Activated CD8-positive, alpha-beta T cell treated with anti-CD3 and anti-CD28 coated beads, Interleukin-2, amount 10 ng/mL, durations not matched to agents 7 days and 5 days (primary cell): ENCODE results near the gene DGKG. TPM values are rescaled to one million over a fixed set of nuclear protein-coding genes. Genes with fewer than 3 reads are reported as not detected.

ENCODE experiments used
- ATAC-seq: fragments of 150-1000 bp; cut with Tn5 transposase; one replicate; pipeline ENCODE4 v1.10.0; 2021; ENCODE audit warnings: moderate library complexity
- CTCF ChIA-PET: fragments of 350-600 bp; sonication (Branson Sonifier 250); formaldehyde crosslinking; loops from one replicate; lab custom pipeline; 2021; ENCODE audit warnings: antibody characterized with exemption; lab: Charles Lee
- POLR2A ChIA-PET: fragments of 350-600 bp; sonication (Branson Sonifier 250); formaldehyde crosslinking; loops from one replicate; lab custom pipeline; 2021; ENCODE audit warnings: antibody characterized with exemption; lab: Charles Lee
- DNase-seq: peaks from one replicate; pipeline ENCODE4 v3.0.0-alpha.2; 2020
- H3K27ac Mint-ChIP-seq: one replicate; pipeline ENCODE4 v1.8.0; 2021; ENCODE audit warnings: mild to moderate bottlenecking, mixed read lengths
- H3K27me3 Mint-ChIP-seq: one replicate; pipeline ENCODE4 v1.8.0; 2021; ENCODE audit warnings: low read depth, mixed read lengths
- H3K36me3 Mint-ChIP-seq: one replicate; pipeline ENCODE4 v1.8.0; 2021; ENCODE audit warnings: low read depth, mixed read lengths
- H3K4me1 Mint-ChIP-seq: one replicate; pipeline ENCODE4 v1.8.0; 2021; ENCODE audit warnings: low read depth, mixed read lengths
- H3K4me3 Mint-ChIP-seq: one replicate; pipeline ENCODE4 v1.8.0; 2021; ENCODE audit warnings: mild to moderate bottlenecking, mixed read lengths
- H3K9me3 Mint-ChIP-seq: one replicate; pipeline ENCODE4 v1.8.0; 2022; ENCODE audit warnings: mixed read lengths; ENCODE audit not compliant: insufficient read depth
- total RNA-seq, 2 experiments: library from RNA; stranded (reverse); gene quantifications; one replicate each; pipeline ENCODE4 v1.2.3, GENCODE V29; 2021

The DGKG gene
- total RNA-seq, 2 experiments from 2014 or later, result 0.37 to 0.42 TPM

DNA sequence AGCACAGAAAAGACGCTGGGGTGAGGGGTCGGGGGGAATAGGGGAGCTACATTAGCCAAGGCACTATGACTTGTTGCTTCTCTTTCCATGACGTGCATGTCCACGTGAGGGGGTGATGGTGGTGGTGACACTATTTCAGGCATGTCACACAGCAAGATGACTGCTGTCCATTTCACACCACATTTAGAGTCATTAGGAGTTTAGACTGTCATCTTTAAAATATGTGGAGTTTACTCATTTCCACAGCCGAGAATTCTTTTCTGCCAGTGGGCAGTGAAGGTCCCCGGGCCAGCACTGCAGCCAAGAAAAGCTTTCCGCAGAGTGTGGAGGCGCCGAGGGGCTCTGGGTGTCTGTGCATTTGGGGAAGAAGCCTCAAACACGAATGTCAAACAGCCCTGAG lies 954 bp upstream of the DGKG start:
- ATAC-seq (no peak), DNase-seq (no peak)
- Mint-ChIP-seq H3K9me3 (no peaks in the 10 kb centered on the region), H3K4me3 (no peak overlapping the region), H3K4me1 (peaks cover 6% of the 10 kb centered on the region), H3K36me3 (no peaks in the 10 kb centered on the region), H3K27ac (no peak overlapping the region), H3K27me3 (peaks cover 63% of the 10 kb centered on the region)
- ChIA-PET CTCF (no interaction called here), POLR2A (no interaction called here)

DNA sequence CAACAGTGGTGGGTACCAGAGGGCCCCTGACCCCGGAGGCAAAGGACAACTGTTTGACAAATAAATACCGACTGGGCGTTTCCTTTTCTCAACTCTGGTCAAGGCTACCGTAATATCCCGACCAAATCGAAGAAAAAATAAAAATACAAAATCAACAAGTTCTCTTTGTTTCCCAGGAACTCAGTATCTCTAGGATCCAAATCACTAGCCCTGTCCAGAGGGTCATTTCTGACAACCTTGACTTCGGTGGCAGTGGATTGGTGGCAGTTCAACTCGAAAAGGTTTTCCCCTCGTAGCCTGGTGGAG lies 456 bp upstream of the DGKG start:
- peaks cover 61% of the 10 kb centered on the region for H3K27me3 Mint-ChIP-seq
- peak overlapping the region; percentile 30 for H3K4me3 Mint-ChIP-seq
- H3K27ac Mint-ChIP-seq, result no peak overlapping the region
- H3K36me3 Mint-ChIP-seq, result no peaks in the 10 kb centered on the region
- no peak for DNase-seq
- ATAC-seq, result no peak
- ChIA-PET CTCF (no interaction called here), POLR2A (no interaction called here)
- H3K9me3 Mint-ChIP-seq, result no peaks in the 10 kb centered on the region
- H3K4me1 Mint-ChIP-seq, result peaks cover 6% of the 10 kb centered on the region

DNA sequence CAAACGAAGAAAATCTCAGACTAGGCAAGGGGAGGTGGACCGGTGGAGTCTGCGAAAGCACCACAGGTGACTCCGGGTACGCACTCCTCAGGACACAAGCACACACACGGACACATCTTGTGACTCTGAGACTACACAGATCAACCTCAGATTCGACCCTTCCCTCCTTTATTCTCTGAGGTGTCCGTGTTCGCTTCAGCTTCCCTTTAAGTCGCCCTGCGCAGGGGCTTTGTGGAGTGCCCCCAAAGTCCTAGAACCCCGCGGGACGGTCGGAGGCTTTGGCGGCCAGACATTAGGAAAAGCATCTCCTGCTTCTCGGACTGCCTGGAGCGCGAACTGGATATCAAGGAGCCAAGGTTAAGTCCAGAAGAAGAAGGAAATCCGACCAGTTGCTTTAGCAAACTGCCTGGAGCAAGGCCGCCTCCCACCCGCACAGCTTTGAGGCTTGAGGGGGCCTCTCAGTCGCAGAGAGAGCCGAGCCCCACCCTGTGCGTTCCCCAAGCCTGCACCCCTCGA lies 730 bp downstream of the DGKG start:
- DNase-seq, result no peak
- ChIA-PET CTCF (no interaction called here), POLR2A (no interaction called here)
- H3K36me3 Mint-ChIP-seq, result no peaks in the 10 kb centered on the region
- H3K9me3 Mint-ChIP-seq, result no peaks in the 10 kb centered on the region
- H3K4me3 Mint-ChIP-seq, result no peak overlapping the region
- peaks cover 6% of the 10 kb centered on the region for H3K4me1 Mint-ChIP-seq
- ATAC-seq, result peak; percentile 12
- peaks cover 62% of the 10 kb centered on the region for H3K27me3 Mint-ChIP-seq
- H3K27ac Mint-ChIP-seq, result no peak overlapping the region

DNA sequence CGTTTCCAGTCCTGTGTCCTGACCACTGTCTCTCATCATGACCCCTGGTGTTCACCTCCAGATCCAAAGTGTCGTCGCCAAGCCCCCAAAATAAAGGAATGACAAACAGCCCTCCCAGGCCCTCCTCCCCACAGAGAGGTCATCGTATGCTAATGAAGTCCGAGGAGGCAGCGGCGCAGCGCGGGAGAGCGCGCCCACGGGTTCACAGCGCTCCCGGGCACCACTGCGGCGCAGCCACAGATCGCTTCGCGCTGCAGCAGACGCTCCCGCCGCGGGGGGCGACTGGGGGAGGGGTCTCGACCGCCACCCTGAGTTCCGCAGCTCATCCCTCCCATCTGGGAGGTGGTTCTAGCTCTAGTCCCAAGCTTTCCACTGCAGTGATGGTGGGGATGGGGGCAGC lies 1.3 kb downstream of the DGKG start:
- CTCF ChIA-PET, result no interaction called here
- H3K36me3 Mint-ChIP-seq, result no peaks in the 10 kb centered on the region

DNA sequence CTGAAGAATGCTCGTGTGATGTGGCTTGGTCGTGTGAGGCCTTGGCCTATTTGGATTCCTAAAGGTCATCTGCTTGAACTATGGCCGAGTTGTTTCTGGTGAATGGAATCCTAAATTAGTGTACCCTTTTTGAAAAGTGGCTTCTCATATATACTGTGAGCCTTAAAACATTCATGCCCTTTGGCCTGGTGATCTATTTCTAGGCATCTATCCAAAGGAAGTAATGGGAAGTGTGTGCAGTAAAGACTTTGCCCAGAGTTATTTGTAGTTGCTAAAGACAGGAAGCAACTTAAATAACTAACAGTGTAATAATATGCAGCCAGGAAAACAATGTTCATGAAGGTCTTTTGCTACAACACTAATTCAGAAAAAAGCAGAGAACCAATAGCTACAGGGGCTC lies 3.0 kb downstream of the DGKG start:
- CTCF ChIA-PET, result interaction anchor here (1.5 kb wide), 1 partner anchor 181 kb away, joined by 7 read pairs; no protein-coding TSS in a partner anchor
- no peak for ATAC-seq
- H3K36me3 Mint-ChIP-seq, result no peaks in the 10 kb centered on the region

More for the DNA sequence above, 1.3 kb downstream of the DGKG start:
- H3K27ac Mint-ChIP-seq, result no peak overlapping the region
- POLR2A ChIA-PET, result no interaction called here
- peaks cover 6% of the 10 kb centered on the region for H3K4me1 Mint-ChIP-seq
- H3K27me3 Mint-ChIP-seq, result peaks cover 65% of the 10 kb centered on the region
- no peak for DNase-seq
- no peak for ATAC-seq
- no peaks in the 10 kb centered on the region for H3K9me3 Mint-ChIP-seq
- no peak overlapping the region for H3K4me3 Mint-ChIP-seq

DNA sequence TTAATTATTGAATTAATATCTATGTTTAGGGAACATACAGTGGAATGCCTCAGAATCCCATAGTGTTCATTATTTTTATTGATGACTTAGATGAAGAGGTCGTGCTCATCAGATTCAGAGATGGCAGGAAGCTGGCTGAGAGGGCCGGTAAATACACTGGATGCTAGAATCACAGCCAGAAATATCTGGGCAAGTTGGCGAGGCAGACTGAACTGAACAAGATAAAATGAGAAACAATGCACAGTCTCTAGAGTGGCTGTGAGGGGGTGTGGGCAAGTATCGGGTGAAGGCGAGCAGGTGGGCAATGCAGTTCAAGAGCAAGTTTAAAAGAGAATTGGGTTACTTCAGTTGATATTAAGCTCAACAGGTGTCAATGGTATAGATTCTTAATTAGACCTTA lies 5.9 kb downstream of the DGKG start:
- ChIA-PET CTCF (no interaction called here), POLR2A (no interaction called here)
- ATAC-seq (no peak), DNase-seq (no peak)
- H3K9me3 Mint-ChIP-seq, result no peaks in the 10 kb centered on the region
- H3K4me3 Mint-ChIP-seq, result no peak overlapping the region
- peaks cover 37% of the 10 kb centered on the region for H3K27me3 Mint-ChIP-seq
- H3K4me1 Mint-ChIP-seq, result peaks cover 2% of the 10 kb centered on the region
- H3K27ac Mint-ChIP-seq, result no peak overlapping the region
- H3K36me3 Mint-ChIP-seq, result no peaks in the 10 kb centered on the region

More for the DNA sequence above, 3.0 kb downstream of the DGKG start:
- peaks cover 6% of the 10 kb centered on the region for H3K4me1 Mint-ChIP-seq
- DNase-seq, result no peak
- no peaks in the 10 kb centered on the region for H3K9me3 Mint-ChIP-seq
- H3K27ac Mint-ChIP-seq, result no peak overlapping the region
- no peak overlapping the region for H3K4me3 Mint-ChIP-seq
- peaks cover 54% of the 10 kb centered on the region for H3K27me3 Mint-ChIP-seq
- POLR2A ChIA-PET, result no interaction called here

DNA sequence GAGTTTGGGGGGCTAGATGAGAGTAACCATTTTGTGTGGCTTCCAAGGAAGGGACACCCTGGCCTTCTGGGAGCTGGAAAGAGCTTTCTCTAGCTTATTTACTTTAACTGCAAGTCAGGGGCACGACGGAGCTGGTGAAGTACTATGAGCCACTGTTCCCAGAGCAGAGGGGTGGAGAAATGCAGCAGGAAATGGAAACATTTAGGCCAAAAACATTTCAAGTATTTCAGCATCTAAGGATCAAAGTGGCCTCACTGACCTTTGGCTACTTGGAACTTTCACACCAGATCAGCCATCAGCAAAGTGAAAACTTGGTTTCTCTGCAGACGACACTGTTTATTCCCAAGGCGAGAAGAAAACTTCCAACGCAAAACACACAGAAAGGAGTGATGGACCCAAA lies 7.9 kb downstream of the DGKG start:
- Mint-ChIP-seq H3K4me3 (no peak overlapping the region), H3K36me3 (no peaks in the 10 kb centered on the region), H3K9me3 (no peaks in the 10 kb centered on the region), H3K27me3 (peaks cover 22% of the 10 kb centered on the region), H3K27ac (no peak overlapping the region), H3K4me1 (no peaks in the 10 kb centered on the region)
- ATAC-seq (no peak), DNase-seq (no peak)
- ChIA-PET CTCF (no interaction called here), POLR2A (no interaction called here)

DNA sequence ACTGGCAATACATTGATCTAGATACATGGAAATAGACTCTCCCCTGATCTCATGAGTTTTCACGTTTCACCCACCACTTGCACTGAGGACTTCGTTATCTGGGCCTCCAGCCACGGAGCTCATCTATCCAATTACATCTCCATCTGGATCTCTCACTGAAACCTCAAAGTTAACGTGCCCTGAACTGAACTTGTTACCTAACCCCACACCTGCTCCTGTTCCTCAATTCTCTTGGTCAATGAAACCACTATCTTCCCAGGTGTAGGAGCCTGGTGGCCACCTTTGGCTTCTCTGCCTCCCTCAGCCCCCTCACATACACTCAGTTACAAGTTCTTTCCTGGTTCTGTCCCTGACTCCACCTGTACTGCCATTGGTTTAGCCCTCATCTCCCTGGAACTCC lies 9.7 kb downstream of the DGKG start:
- no peak for ATAC-seq
- CTCF ChIA-PET, result interaction anchor here (1.1 kb wide), 1 partner anchor 17 kb away, joined by 3 read pairs; no protein-coding TSS in a partner anchor
- DNase-seq, result no peak
- POLR2A ChIA-PET, result no interaction called here
- Mint-ChIP-seq H3K27me3 (peaks cover 9% of the 10 kb centered on the region), H3K4me1 (no peaks in the 10 kb centered on the region), H3K27ac (no peak overlapping the region), H3K4me3 (no peak overlapping the region), H3K9me3 (no peaks in the 10 kb centered on the region), H3K36me3 (no peaks in the 10 kb centered on the region)

DNA sequence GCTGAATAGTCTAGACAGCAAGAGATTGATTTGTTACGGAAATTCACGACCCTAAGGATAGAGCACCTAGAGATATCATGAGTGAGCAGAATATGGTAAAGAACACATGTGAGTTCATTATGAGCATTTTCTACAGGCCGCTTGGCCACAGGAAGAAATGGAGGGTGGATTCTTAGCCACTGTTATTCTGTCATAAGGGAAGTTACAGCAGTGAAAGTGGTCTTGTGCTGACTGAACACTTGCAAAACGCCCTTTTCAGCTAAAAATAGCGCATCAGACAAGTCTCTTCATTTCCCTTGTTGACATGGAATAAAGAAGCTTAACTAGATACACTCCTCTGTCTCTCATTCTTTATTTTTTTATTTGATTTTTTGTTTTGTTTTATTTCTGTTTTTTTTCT lies 19.8 kb downstream of the DGKG start:
- DNase-seq (no peak), ATAC-seq (no peak)
- POLR2A ChIA-PET, result no interaction called here
- no peaks in the 10 kb centered on the region for H3K9me3 Mint-ChIP-seq
- peaks cover 13% of the 10 kb centered on the region for H3K27me3 Mint-ChIP-seq
- peaks cover 13% of the 10 kb centered on the region for H3K4me1 Mint-ChIP-seq
- H3K4me3 Mint-ChIP-seq, result no peak overlapping the region
- H3K27ac Mint-ChIP-seq, result no peak overlapping the region
- CTCF ChIA-PET, result interaction anchor here (1.6 kb wide), 1 partner anchor 198 kb away, joined by 4 read pairs; no protein-coding TSS in a partner anchor
- no peaks in the 10 kb centered on the region for H3K36me3 Mint-ChIP-seq

DNA sequence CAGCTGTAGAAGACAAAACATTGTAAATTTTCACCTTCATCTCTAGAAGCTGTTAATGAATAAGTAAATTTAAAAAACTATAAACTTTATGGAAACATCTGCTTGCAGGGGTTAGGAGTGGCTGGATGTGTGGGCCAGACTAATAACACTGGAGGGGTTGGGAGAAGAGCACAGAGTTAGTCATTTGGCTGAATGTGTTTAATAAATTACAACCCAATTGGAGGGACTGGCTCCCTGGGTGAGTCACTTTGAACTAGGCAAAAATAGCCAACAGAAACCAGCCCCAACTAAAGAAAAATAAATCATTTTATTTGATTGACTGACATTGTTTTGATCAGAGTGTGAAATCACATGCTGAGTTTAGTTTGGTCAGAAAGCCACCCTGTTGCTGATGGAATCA lies 21.8 kb downstream of the DGKG start:
- ATAC-seq (no peak), DNase-seq (no peak)
- Mint-ChIP-seq H3K27me3 (peaks cover 19% of the 10 kb centered on the region), H3K4me1 (peaks cover 13% of the 10 kb centered on the region), H3K27ac (no peak overlapping the region), H3K36me3 (no peaks in the 10 kb centered on the region), H3K9me3 (no peaks in the 10 kb centered on the region), H3K4me3 (no peak overlapping the region)
- CTCF ChIA-PET, result interaction anchor here (1.2 kb wide), 1 partner anchor 9 kb away, joined by 3 read pairs; no protein-coding TSS in a partner anchor
- POLR2A ChIA-PET, result no interaction called here

DNA sequence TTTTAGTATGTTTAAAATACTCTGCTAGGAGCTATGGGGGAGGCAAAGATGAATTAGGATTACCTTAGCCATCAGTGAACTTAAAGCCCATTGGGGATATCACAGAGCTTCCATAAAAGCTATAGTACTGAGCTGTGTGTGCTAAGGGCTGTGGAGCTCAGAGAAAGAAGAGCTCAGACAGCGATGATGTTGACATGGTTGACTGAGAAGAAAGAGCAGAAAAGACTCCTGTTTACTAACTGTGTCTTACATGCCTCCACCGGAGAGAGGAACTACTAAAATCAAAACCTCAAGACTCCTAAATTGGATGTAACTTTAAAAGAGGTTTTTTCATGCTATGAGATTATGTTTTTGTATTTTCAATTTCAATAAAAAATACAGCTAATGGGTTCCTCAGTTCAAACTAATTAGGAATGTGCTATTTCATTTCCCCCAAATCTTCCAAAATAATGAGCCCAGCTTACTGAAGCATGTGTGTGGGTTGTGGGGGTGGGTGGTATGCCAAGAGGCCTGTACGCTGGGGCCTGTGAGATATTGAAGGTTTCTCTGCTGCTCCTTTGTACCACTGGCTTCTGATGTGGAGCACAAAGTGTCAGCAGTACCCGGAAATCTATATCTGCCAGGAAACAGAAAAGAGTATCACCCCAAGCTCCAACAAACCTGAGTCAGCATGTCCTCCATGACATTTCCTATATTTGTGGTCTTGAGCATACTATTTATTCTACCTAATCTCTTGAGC lies 22.7 kb downstream of the DGKG start:
- peaks cover 19% of the 10 kb centered on the region for H3K27me3 Mint-ChIP-seq
- ChIA-PET CTCF (interaction anchor here (1.0 kb wide), 1 partner anchor 364 kb away, joined by 3 read pairs; no protein-coding TSS in a partner anchor), POLR2A (no interaction called here)
- no peak for ATAC-seq
- no peaks in the 10 kb centered on the region for H3K36me3 Mint-ChIP-seq
- DNase-seq, result peak; percentile 21
- no peaks in the 10 kb centered on the region for H3K9me3 Mint-ChIP-seq
- H3K4me3 Mint-ChIP-seq, result no peak overlapping the region
- no peak overlapping the region for H3K27ac Mint-ChIP-seq
- peaks cover 13% of the 10 kb centered on the region for H3K4me1 Mint-ChIP-seq

DNA sequence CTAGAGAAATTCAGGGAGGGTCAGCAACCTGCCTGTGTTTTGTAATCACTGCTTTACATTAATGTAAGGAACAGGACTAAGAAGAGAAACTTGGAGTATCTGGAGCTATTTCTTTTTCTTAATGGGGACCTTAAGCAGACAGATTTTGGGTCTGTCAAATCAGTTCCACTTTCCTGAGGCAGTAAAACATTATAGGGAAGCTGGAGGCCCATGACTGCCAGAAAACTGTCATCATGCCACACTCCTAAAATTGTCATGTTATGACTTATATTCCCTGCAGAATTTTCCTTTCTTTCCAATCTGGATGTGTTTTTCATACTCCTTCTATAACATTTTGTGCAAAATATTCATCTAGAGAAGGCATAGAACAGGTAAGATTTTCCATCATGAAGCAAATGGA lies 28.8 kb downstream of the DGKG start:
- Mint-ChIP-seq H3K27ac (no peak overlapping the region), H3K4me1 (no peaks in the 10 kb centered on the region), H3K27me3 (peaks cover 6% of the 10 kb centered on the region), H3K4me3 (no peak overlapping the region), H3K36me3 (no peaks in the 10 kb centered on the region), H3K9me3 (no peaks in the 10 kb centered on the region)
- ATAC-seq (no peak), DNase-seq (no peak)
- CTCF ChIA-PET, result interaction anchor here (1.0 kb wide), 1 partner anchor 18 kb away, joined by 3 read pairs; no protein-coding TSS in a partner anchor
- POLR2A ChIA-PET, result no interaction called here
